Body of pancreas (tissue), 4 donors: ENCODE data around the gene LENG1. TPM values are rescaled to one million over a fixed set of nuclear protein-coding genes. Genes with fewer than 3 reads are reported as not detected.

Source experiments
- ATAC-seq: fragments of 150-250 bp; one replicate; pipeline ENCODE4 v1.9.1; 2016
- DNase-seq, 4 donors: peaks; one replicate each; pipeline ENCODE4 v3.0.0-alpha.2; 2019
- H3K27ac ChIP-seq, 4 donors: fragments of 200-600 bp; sonication (generic); 1 replicate in 3 of 4; 2 replicates in 1 of 4; pipeline versions ENCODE4 v1.5.1 to v1.6.1; 2016 to 2019; ENCODE audit warnings: mild to moderate bottlenecking in 1 of 4, mixed read lengths in 1 of 4, moderate library complexity in 1 of 4
- H3K27me3 ChIP-seq, 2 donors: fragments of 200-600 bp; sonication (generic); one replicate each; pipeline ENCODE4 v1.6.0; 2016; ENCODE audit warnings: mild to moderate bottlenecking in 1 of 2
- H3K36me3 ChIP-seq, 2 donors: fragments of 200-600 bp; sonication (generic); replicated peaks in 1 of 2; 2 replicates each; pipeline ENCODE4 v1.5.1; 2016; ENCODE audit warnings: low read depth in 2 of 2; ENCODE audit not compliant: insufficient read depth in 1 of 2
- H3K4me1 ChIP-seq: fragments of 200-600 bp; sonication (generic); one replicate; pipeline ENCODE4 v1.6.0; 2016
- H3K4me3 ChIP-seq, 2 donors: fragments of 200-600 bp; sonication (generic); 1 replicate in 1 of 2; 2 replicates in 1 of 2; pipeline ENCODE4 v1.5.1; 2016 to 2019
- H3K9me3 ChIP-seq, 3 donors: fragments of 200-600 bp; sonication (generic); 1 replicate in 2 of 3; 2 replicates in 1 of 3; pipeline ENCODE4 v1.5.1; 2016
- POLR2A ChIP-seq, 3 donors: fragments of 450-650 bp; IDR thresholded peaks; one replicate each; pipeline ENCODE4 v1.6.1; 2016; ENCODE audit warnings: antibody characterized with exemption in 3 of 3, mild to moderate bottlenecking in 2 of 3
- WGBS, 2 donors: methylation state at CpG; one replicate each; pipeline ENCODE4 v1.1.5; 2017; 5-methylcytosine and 5-hydroxymethylcytosine counted together
- intact Hi-C: fragments of 100-400 bp; cut with DNase I; formaldehyde crosslinking; loops from one replicate; pipeline ENCODE4 v1.15.1; 2023
- total RNA-seq, 2 donors: library from RNA; depleted of rRNA; stranded (reverse); fragments of >200 nt; gene quantifications; one replicate each; pipeline ENCODE4 v1.1.0, GENCODE V29; 2016
- TF ChIP-seq, protein P1 (sequence below), 7 experiments: fragments of 450-650 bp in 4 of 7; fragments of 200-600 bp in 3 of 7; sonication (generic) in 3 of 7; IDR thresholded peaks; one replicate each; pipeline ENCODE4 v1.5.1; 2016 to 2019; ENCODE audit warnings: antibody characterized with exemption in 7 of 7

LENG1 gene
- total RNA-seq, 2 donors from 2014 or later: 4.0 to 9.6 TPM

DNA sequence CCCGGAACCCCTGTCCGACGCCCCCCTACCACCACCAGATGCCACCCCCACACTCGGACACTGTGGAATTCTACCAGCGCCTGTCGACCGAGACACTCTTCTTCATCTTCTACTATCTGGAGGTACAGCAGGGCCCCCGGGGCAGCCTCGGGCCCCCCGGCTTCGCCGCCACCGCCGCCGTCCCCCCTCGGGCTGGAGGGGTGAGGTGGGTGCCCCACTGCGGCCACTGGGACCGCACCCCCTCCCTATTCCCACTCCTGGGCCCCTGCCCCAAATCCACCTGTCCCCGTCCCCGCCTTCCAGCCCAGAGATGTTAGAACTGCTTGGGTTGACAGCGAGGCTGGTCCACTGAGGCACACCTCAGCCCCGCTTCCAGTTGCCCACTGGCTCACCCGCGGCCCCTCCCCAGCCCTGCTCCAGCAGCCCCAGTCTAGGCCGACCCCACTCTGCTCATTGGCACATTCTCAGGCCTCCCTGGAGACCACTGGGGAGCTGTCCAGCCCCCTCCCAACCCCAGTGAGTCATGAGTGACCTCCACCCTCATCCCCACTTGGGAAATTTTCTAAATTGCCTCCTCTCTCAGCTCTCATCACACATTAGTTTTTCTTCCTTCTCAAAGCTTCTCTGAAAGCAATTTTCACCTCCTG is 6.5 kb downstream of the LENG1 start:
- H3K27ac ChIP-seq: no peak overlapping the region
- peaks cover 5 to 43% of the 10 kb centered on the region in 2 donors for H3K36me3 ChIP-seq
- DNase-seq: no peak
- no peaks in the 10 kb centered on the region for H3K27me3 ChIP-seq
- TF ChIP-seq, protein P1, sequence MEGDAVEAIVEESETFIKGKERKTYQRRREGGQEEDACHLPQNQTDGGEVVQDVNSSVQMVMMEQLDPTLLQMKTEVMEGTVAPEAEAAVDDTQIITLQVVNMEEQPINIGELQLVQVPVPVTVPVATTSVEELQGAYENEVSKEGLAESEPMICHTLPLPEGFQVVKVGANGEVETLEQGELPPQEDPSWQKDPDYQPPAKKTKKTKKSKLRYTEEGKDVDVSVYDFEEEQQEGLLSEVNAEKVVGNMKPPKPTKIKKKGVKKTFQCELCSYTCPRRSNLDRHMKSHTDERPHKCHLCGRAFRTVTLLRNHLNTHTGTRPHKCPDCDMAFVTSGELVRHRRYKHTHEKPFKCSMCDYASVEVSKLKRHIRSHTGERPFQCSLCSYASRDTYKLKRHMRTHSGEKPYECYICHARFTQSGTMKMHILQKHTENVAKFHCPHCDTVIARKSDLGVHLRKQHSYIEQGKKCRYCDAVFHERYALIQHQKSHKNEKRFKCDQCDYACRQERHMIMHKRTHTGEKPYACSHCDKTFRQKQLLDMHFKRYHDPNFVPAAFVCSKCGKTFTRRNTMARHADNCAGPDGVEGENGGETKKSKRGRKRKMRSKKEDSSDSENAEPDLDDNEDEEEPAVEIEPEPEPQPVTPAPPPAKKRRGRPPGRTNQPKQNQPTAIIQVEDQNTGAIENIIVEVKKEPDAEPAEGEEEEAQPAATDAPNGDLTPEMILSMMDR (IDR thresholded peaks at IDR 0.05): no peak
- TF ChIP-seq POLR2A (IDR thresholded peaks at IDR 0.05): no peak
- H3K4me1 ChIP-seq: peaks cover 3% of the 10 kb centered on the region
- intact Hi-C loops: no loop called here
- 92% methylated on average over 18 to 24 of the region's 25 CpGs for WGBS, 2 donors
- no peak for ATAC-seq
- no peak overlapping the region for H3K4me3 ChIP-seq
- no peaks in the 10 kb centered on the region for H3K9me3 ChIP-seq

DNA sequence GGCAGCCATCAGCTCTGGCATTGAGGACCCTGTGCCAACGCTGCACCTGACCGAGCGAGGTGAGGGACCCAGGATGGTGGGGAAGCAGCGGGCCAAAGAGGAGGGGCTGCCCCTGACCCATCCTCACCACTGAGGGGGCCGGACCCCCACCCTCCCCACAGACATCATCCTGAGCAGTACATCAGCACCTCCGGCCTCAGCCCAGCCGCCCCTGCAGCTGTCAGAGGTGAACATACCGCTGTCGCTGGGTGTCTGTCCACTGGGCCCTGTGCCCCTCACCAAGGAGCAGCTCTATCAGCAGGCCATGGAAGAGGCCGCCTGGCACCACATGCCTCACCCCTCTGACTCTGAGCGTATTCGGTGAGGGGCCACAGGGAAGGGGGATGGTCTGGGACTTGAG is 7.3 kb downstream of the LENG1 start:
- 95 to 98% methylated on average over 7 to 10 of the region's 12 CpGs for whole genome bisulfite sequencing, 2 donors
- Histone ChIP-seq H3K27me3 (no peaks in the 10 kb centered on the region), H3K9me3 (no peaks in the 10 kb centered on the region), H3K4me1 (no peaks in the 10 kb centered on the region), H3K4me3 (no peak overlapping the region), H3K27ac (no peak overlapping the region), H3K36me3 (peaks cover 4 to 48% of the 10 kb centered on the region in 2 donors)
- DNase-seq (no peak), ATAC-seq (no peak)
- intact Hi-C loops: no loop called here
- TF ChIP-seq POLR2A (IDR thresholded peaks at IDR 0.05): no peak
- TF ChIP-seq, protein P1 (IDR thresholded peaks at IDR 0.05): no peak

DNA sequence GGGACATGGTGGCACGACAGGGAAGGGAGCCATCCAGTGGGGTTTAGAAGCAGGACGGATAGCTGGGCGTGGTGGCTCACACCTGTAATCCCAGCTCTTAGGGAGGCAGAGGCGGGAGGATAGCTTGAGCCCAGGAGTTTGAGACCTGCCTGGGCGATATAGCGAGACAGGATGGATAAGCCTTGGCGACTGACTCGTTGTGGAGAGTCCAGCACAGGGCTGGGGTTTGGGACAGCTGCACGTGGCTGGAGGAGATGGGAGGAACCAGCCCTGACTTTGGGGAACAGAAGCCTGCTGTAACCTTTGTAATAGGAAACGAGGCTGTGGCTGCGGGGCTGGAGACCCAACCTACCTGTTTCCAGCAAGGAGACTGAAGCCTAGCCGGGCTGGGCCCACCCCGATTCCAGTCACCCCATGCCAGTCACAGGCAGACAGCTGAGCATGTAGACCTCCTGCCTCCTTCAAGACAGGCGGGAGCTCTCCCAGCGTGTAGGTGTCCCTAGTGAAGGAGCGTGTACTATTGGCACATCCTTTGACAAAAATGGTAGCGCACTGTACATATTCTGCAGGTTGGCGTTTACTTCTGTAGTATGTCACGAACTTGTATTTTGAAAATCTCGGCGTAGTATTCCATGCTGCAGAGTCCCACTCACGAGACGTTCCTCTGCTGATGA is 8.0 kb downstream of the LENG1 start:
- 84 to 86% methylated on average over 22 to 23 of the region's 23 CpGs for WGBS, 2 donors
- no peak for DNase-seq
- Histone ChIP-seq H3K9me3 (no peaks in the 10 kb centered on the region), H3K4me1 (no peaks in the 10 kb centered on the region), H3K27me3 (no peaks in the 10 kb centered on the region), H3K27ac (no peak overlapping the region), H3K4me3 (no peak overlapping the region), H3K36me3 (peaks cover 4 to 50% of the 10 kb centered on the region in 2 donors)
- no peak for TF ChIP-seq POLR2A (IDR thresholded peaks at IDR 0.05)
- TF ChIP-seq, protein P1 (IDR thresholded peaks at IDR 0.05): no peak
- ATAC-seq: no peak
- intact Hi-C loops: no loop called here

DNA sequence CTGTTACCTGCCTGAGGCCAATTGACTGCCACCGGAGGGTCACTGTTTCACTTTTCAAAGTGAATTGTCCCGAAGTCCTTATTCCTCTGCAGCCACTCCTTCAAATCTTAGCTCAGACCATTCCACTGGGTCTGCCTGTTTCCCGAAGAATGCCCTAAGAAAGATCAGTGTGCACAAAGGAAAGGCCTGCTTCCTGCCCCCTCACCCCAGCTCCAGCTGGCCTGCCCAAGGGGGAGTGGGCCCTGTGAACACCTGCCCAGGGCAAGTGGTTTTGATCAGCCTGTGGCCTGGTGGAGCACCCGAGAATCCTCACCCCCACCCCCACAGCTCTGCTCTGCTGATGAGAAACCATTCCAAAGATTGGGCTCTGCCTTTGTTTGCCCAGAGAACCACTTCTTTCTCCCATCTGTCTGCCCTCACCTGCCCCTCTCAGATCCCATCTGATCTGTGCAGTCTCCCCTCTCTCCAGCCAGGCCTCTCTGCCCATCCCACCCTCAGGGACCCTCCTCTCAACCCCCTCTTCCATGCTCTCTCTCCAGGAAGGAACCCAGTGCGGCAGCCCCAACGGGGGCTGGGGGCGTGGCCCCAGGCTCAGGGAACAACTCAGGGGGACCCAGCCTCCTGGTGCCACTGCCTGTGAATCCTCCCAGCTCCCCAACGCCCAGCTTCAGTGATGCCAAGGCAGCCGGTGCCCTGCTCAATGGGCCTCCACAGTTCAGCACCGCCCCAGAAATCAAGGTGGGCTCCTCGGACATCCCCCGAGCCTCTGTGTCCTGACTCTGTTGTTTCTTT is 10.3 kb downstream of the LENG1 start:
- Histone ChIP-seq H3K27ac (no peak overlapping the region), H3K4me1 (no peaks in the 10 kb centered on the region), H3K9me3 (no peaks in the 10 kb centered on the region), H3K27me3 (no peaks in the 10 kb centered on the region), H3K4me3 (no peak overlapping the region), H3K36me3 (peaks cover 16 to 60% of the 10 kb centered on the region in 2 donors)
- intact Hi-C loops: no loop called here
- WGBS, 2 donors: 83 to 90% methylated on average over 12 of the region's 12 CpGs
- ATAC-seq (no peak), DNase-seq (no peak)
- TF ChIP-seq POLR2A (IDR thresholded peaks at IDR 0.05): no peak
- TF ChIP-seq, protein P1 (IDR thresholded peaks at IDR 0.05): no peak
